ENCODE measurements around the gene SOCS4.

The SOCS4 gene

GRCh38 chr14:55085060-55085660 lies 58.1 kb downstream of the SOCS4 start:
- no peak for DNase-seq (ENCODE audit: low read depth)

- no peak for DNase-seq (ENCODE audit: low read depth)
Observed at GRCh38 chr14:55086938-55087337, 59.9 kb downstream of the SOCS4 start.

- DNase-seq (ENCODE audit: low read depth) = no peak
Observed at GRCh38 chr14:55088356-55088755, 61.3 kb downstream of the SOCS4 start.

GRCh38 chr14:55092341-55092740 lies 65.3 kb downstream of the SOCS4 start:
- DNase-seq (ENCODE audit: low read depth) = no peak

GRCh38 chr14:55094292-55095157 lies 67.5 kb downstream of the SOCS4 start:
- no peak for DNase-seq (ENCODE audit: low read depth)

GRCh38 chr14:55097881-55098560 lies 71.0 kb downstream of the SOCS4 start:
- no peak for DNase-seq (ENCODE audit: low read depth)

- no peak for DNase-seq (ENCODE audit: low read depth)
Observed at GRCh38 chr14:55098561-55098898, 71.5 kb downstream of the SOCS4 start.
